Thyroid gland (tissue), 4 donors: ENCODE measurements around the gene PODNL1.

Experiments used
- CTCF ChIP-seq, 6 experiments: fragments of 200-600 bp in 3 of 6; fragments of 450-650 bp in 3 of 6; sonication (generic) in 3 of 6; IDR thresholded peaks; one replicate each; pipeline ENCODE4 v1.5.1; 2016 to 2019; ENCODE audit warnings: antibody characterized with exemption in 6 of 6, mild to moderate bottlenecking in 2 of 6, inconsistent platforms in 1 of 6, moderate library complexity in 1 of 6
- POLR2A ChIP-seq, 2 donors: fragments of 450-650 bp; IDR thresholded peaks; one replicate each; pipeline ENCODE4 v1.6.1; 2017; ENCODE audit warnings: antibody characterized with exemption in 2 of 2, mild to moderate bottlenecking in 2 of 2, moderate library complexity in 1 of 2

GRCh38 chr19:13963603-13964105, 25.4 kb upstream of the PODNL1 start:
- TF ChIP-seq CTCF (IDR thresholded peaks at IDR 0.05) (no peak), POLR2A (IDR thresholded peaks at IDR 0.05) (no peak)
